Measurements from ENCODE around the gene DGLUCY. TPM values are rescaled to one million over a fixed set of nuclear protein-coding genes. Genes with fewer than 3 reads are reported as not detected.

DGLUCY gene
- total RNA-seq, 1 experiment from 2014 or later, result 67.0 TPM

DNA sequence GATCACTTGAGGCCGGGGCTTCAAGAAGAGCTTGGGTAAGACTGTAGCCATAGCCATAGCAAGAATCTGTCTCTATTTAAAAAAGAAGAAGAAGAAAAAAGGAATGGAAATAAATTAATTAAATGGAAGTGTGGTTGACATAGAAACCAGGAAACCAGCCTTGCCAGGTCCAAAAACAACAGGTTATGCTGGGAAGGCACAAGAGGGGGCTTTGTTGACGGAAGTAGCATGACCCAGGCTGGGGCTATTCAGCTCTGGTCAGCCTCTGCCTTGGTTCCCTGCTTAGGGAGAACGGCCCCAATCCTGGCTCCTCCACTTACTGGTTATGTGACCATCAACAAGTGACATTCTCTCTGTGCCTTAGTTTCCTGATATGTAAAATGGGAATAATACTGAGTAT is 145.0 kb downstream of the DGLUCY start (continued):
- TF ChIP-seq FOSL1 (IDR thresholded peaks at IDR 0.05; ENCODE audit: low read depth), result no peak
- TF ChIP-seq, protein P1, sequence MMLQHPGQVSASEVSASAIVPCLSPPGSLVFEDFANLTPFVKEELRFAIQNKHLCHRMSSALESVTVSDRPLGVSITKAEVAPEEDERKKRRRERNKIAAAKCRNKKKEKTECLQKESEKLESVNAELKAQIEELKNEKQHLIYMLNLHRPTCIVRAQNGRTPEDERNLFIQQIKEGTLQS (IDR thresholded peaks at IDR 0.05), result no peak
- TF ChIP-seq JUND (IDR thresholded peaks at IDR 0.05), result no peak
- no peak for TF ChIP-seq CBX3 (IDR thresholded peaks at IDR 0.05; ENCODE audit: low read depth)

DNA sequence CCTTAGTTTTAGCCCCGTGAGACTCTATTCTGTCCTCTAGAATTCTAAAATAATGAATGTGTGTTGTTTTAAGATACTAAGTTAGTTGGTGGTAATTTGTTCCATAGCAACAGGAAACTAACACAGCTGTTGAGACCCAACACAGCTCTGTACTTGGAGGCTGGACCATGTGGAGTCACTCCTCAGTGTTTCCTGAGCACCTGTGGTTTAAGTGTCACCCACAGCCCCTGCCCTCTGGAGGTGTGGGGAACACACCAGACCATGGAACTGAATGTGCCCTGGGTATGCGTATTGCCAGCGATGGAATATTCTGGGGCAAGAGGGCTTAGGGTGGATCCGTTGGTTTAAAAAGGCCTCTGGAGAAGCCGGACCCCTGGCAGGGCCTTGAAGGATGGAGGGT is 147.2 kb downstream of the DGLUCY start:
- intact Hi-C loops (cut with micrococcal nuclease), result no loop called here
- ChIA-PET POLR2A (no interaction called here), RAD21 (ENCODE audit: low non-redundant PET in 1 of 2, low total read pairs in 2 of 2, uncharacterized antibody in 2 of 2, unreplicated experiment in 2 of 2) (no interaction called here), CTCF (no interaction called here)
- H3K4me1 ChIP-seq (ENCODE audit: control insufficient read depth in 1 of 2, insufficient read depth in 2 of 2, low read length in 2 of 2), result peaks cover 3 to 7% of the 10 kb centered on the region in 2 experiments; a peak in 2 of 4 replicates
- H3K4me2 ChIP-seq (ENCODE audit: low read length), result no peak overlapping the region
- H3K9ac ChIP-seq (ENCODE audit: low read length), result no peak overlapping the region
- H2AFZ ChIP-seq (ENCODE audit: low read depth, low read length, poor library complexity, severe bottlenecking), result no peak overlapping the region
- TF ChIP-seq, protein P2, sequence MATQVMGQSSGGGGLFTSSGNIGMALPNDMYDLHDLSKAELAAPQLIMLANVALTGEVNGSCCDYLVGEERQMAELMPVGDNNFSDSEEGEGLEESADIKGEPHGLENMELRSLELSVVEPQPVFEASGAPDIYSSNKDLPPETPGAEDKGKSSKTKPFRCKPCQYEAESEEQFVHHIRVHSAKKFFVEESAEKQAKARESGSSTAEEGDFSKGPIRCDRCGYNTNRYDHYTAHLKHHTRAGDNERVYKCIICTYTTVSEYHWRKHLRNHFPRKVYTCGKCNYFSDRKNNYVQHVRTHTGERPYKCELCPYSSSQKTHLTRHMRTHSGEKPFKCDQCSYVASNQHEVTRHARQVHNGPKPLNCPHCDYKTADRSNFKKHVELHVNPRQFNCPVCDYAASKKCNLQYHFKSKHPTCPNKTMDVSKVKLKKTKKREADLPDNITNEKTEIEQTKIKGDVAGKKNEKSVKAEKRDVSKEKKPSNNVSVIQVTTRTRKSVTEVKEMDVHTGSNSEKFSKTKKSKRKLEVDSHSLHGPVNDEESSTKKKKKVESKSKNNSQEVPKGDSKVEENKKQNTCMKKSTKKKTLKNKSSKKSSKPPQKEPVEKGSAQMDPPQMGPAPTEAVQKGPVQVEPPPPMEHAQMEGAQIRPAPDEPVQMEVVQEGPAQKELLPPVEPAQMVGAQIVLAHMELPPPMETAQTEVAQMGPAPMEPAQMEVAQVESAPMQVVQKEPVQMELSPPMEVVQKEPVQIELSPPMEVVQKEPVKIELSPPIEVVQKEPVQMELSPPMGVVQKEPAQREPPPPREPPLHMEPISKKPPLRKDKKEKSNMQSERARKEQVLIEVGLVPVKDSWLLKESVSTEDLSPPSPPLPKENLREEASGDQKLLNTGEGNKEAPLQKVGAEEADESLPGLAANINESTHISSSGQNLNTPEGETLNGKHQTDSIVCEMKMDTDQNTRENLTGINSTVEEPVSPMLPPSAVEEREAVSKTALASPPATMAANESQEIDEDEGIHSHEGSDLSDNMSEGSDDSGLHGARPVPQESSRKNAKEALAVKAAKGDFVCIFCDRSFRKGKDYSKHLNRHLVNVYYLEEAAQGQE (IDR thresholded peaks at IDR 0.05; ENCODE audit: low read depth), result no peak
- TF ChIP-seq FOSL1 (IDR thresholded peaks at IDR 0.05; ENCODE audit: low read depth) (no peak), RAD21 (IDR thresholded peaks at IDR 0.05; ENCODE audit: low read depth) (no peak), SIN3A (IDR thresholded peaks at IDR 0.05; ENCODE audit: low read depth) (no peak), ZNF274 (IDR thresholded peaks at IDR 0.05; ENCODE audit: low read depth, low read length) (no peak), JUND (IDR thresholded peaks at IDR 0.05) (no peak), EGR1 (IDR thresholded peaks at IDR 0.05; ENCODE audit: low read depth) (no peak), ZFX (IDR thresholded peaks at IDR 0.05) (no peak), YY1 (IDR thresholded peaks at IDR 0.05; ENCODE audit: extremely low read depth, insufficient replicate concordance, low read depth, low read length) (no peak), POLR2AphosphoS5 (IDR thresholded peaks at IDR 0.05; ENCODE audit: low read depth, low read length) (no peak), TCF7L2 (IDR thresholded peaks at IDR 0.05; ENCODE audit: borderline replicate concordance, extremely low read depth, insufficient read depth, insufficient read length) (no peak), SRF (IDR thresholded peaks at IDR 0.05; ENCODE audit: low read depth) (no peak), SP1 (IDR thresholded peaks at IDR 0.05; ENCODE audit: low read depth) (no peak), POLR2A (IDR thresholded peaks at IDR 0.05; ENCODE audit: borderline replicate concordance, extremely low read depth, insufficient read depth, insufficient read length) (no peak), CBX3 (IDR thresholded peaks at IDR 0.05; ENCODE audit: low read depth) (no peak)
- TF ChIP-seq, protein P3, sequence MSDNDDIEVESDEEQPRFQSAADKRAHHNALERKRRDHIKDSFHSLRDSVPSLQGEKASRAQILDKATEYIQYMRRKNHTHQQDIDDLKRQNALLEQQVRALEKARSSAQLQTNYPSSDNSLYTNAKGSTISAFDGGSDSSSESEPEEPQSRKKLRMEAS (IDR thresholded peaks at IDR 0.05), result no peak
- TF ChIP-seq, protein P1 (IDR thresholded peaks at IDR 0.05), result no peak
- TF ChIP-seq, protein P4, sequence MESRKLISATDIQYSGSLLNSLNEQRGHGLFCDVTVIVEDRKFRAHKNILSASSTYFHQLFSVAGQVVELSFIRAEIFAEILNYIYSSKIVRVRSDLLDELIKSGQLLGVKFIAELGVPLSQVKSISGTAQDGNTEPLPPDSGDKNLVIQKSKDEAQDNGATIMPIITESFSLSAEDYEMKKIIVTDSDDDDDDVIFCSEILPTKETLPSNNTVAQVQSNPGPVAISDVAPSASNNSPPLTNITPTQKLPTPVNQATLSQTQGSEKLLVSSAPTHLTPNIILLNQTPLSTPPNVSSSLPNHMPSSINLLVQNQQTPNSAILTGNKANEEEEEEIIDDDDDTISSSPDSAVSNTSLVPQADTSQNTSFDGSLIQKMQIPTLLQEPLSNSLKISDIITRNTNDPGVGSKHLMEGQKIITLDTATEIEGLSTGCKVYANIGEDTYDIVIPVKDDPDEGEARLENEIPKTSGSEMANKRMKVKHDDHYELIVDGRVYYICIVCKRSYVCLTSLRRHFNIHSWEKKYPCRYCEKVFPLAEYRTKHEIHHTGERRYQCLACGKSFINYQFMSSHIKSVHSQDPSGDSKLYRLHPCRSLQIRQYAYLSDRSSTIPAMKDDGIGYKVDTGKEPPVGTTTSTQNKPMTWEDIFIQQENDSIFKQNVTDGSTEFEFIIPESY (IDR thresholded peaks at IDR 0.05; ENCODE audit: extremely low read depth, insufficient replicate concordance, low read length), result no peak
- H3K27me3 ChIP-seq (ENCODE audit: insufficient read depth, low read length), result no peaks in the 10 kb centered on the region
- H4K20me1 ChIP-seq (ENCODE audit: insufficient read depth), result no peaks in the 10 kb centered on the region
- H3K79me2 ChIP-seq (ENCODE audit: insufficient read depth, low read length), result no peaks in the 10 kb centered on the region
- no TSS peak for BruUV-seq (replicated peaks)
- ATAC-seq, result no peak
- no peak overlapping the region for H3K4me3 ChIP-seq (replicated peaks in 1 of 2; ENCODE audit: low read depth in 1 of 2, low read length in 2 of 2)
- DNase-seq (ENCODE audit: low read depth, low spot score), result no peak
- no peaks in the 10 kb centered on the region for H3K36me3 ChIP-seq (ENCODE audit: control insufficient read depth in 1 of 2, insufficient read depth in 2 of 2, low read length in 2 of 2)
- H3K9me3 ChIP-seq (ENCODE audit: control insufficient read depth in 1 of 2, insufficient read depth in 1 of 2, low read depth in 1 of 2, low read length in 2 of 2), result no peaks in the 10 kb centered on the region
- no peak overlapping the region for H3K27ac ChIP-seq (ENCODE audit: low read depth, low read length)
- H3K9me2 ChIP-seq (ENCODE audit: insufficient read depth), result no peaks in the 10 kb centered on the region
